GM21515 (cell line): Measurements from ENCODE around the gene TTC7B.

Experiments
- ATAC-seq: cut with Tn5 transposase; IDR thresholded peaks from one replicate; pipeline ENCODE4 v1.9.1; 2021; ENCODE audit not compliant: unreplicated experiment

The TTC7B gene

DNA sequence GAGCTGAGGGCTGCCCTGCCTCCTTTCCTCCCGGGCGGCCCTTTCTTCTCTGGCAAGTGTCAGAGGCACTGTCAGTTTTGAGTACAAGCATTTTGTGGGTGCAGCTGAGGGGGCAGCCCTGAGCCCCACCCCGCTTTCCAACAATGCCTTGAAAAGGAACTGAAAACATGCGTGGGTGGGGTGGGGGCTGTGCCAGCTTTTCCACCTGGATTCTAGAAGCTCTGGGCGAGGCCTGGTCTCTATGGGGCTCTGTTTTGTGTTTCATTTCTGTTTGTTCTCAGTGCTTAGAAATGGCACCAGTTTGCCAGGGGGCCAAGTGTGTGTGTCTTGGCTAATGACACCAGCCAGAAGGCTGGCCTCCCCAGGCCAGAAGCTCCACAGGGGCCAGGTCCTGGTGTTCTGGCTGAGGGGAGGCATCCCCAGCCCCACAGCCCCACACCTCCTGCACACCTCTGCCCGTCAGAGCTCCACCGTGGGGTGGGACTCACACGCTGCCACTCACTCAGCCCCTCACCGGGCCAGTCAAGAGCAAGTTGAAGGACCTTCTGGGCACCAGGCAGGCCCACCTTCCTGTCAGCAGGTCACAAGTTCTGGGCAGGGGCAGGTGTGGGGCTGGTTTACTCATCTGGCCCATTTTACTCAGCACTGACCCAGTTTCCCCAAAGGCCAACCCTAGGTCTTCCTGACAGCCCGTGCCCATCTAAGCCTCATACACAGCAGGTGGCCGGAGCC, 264.3 kb downstream of the TTC7B start:
- ATAC-seq = no peak

DNA sequence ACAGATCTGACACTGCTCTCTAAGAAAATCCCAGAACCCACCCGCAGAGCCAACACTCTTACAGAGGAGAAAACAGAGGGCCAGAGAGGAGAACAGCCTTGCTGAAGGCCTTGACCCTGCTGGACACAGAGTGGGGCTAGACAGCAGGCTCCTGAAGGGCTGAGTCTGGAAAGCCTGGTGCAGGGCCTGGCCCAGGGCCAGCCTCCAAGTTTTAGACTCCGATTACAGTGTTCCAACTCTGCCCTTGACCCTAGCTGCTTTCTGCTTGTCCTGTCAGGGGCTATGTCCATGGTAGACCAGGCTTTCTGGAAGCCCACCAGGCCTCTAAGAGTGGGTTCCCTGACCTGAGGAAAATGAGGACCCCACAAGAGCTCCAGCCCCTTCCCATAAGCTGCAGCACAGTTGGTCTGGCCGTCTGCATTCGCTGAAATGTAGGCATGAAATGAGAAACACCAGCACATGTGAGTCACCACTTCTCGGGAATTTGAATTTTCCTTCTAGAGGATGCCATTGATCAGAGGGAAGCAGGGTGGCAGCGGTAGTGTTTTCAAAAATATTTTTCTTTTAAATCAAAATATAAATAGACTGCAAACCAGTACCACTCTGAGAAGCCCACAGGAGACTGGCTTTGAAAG, 265.0 kb downstream of the TTC7B start:
- no peak for ATAC-seq

- ATAC-seq = no peak
These were observed 266.2 kb downstream of the TTC7B start for GRCh38 chr14:90549794-90550641.

DNA sequence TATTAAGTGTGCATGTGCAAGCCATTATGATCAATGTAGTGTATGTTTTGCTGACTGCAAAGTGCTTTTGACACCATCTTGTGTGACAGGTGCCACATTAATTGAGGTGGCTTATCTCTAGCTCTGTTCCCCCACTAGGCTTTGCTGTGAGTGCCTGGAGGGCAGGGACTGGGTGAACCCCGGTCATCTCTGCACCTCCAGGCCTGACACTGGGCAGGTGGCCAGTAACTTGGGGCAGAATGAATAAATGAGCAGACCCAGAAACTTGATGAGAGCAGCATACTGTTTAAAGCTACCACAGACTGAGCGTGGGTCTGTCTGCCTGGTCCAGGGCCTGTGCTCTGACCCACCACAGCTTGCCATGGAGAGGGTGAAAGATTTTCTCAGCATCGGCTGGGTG, 267.8 kb downstream of the TTC7B start:
- ATAC-seq = no peak

- ATAC-seq = no peak
These were observed 268.3 kb downstream of the TTC7B start for GRCh38 chr14:90547968-90548367.

DNA sequence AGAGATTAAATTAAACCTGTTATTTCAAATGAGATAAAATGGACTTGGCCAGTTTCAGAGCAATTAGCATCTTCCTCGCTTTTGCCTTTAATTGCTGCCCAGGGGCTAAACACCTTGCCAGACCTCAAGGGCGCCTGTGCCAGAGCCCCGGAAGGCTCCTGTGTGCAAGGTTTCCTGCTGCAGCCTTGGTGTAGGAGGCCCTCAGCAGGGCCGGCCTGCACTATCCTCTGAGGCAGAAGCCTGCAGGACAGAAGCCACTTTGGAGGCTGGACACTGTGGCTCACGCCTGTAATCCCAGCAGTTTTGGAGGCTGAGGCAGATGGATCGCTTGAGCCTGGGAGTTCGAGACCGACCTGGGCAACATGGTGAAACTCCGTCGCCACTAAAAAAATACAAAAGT, 269.0 kb downstream of the TTC7B start:
- ATAC-seq = no peak

DNA sequence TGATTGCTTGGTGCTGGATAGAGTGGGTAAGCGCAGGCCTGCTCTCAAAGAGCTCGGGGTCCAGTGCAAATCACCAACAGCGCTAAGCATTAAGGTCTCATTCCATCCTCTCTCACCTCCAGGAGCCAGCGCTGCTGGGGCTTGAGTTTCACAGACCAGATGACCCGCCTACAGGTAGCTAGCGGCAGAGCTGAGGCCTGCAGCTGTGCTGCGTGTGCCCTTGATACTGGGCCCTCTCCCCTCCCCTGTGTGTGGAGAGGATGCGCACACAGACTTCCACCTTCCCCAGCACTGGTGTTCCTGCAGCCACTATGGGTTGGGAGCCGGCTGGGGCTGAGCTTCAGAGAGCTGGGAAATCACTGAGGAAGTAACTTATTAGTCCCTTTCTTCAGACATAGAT, 269.5 kb downstream of the TTC7B start:
- no peak for ATAC-seq

- no peak for ATAC-seq
These were observed 270.1 kb downstream of the TTC7B start for GRCh38 chr14:90545966-90546751.

GRCh38 chr14:90545382-90545781, 270.8 kb downstream of the TTC7B start:
- ATAC-seq = no peak

GRCh38 chr14:90544971-90545370, 271.3 kb downstream of the TTC7B start:
- ATAC-seq = no peak

- ATAC-seq = no peak
These were observed 271.7 kb downstream of the TTC7B start for GRCh38 chr14:90544566-90544965.

DNA sequence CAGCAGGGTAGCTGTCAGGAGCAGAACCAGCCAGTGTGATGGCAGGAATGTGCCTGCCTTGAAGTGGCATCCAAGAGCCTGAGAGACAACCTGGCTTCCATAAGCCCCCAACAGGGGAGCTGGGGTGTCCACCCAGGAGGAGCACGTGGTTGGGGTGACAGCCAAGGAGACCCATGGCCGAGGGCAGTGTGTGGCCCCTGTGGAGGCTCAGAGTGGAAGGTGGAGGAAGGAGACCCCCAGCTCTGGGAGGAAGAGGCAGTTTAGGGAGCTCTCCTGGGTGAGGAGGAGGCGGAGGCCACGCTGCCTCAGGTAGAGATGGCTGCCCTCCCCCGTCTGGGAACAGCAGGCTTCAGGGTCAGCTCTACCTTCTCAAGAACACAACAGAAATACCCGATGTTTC, 272.4 kb downstream of the TTC7B start:
- no peak for ATAC-seq

GRCh38 chr14:90541076-90541634, 275.1 kb downstream of the TTC7B start:
- no peak for ATAC-seq

DNA sequence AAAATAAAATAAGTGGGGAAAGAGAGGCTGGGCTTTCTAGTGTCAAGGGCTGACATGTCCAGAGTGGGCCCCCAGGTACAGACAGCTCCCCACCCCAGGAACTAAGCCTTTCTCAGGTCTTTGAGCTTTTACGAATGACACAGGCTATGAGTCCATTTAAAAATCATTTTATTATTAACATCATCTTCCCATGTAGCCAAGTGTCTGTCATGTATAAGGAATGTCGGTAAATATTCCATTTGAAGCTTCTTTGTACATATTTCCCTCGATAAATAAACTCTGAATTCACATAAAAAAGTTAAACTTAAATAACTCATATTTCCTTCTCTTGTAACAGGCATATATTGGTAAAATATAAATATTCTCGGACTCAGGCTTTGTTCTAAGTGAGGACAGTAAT, 275.8 kb downstream of the TTC7B start:
- no peak for ATAC-seq

GRCh38 chr14:90539996-90540395, 276.2 kb downstream of the TTC7B start:
- no peak for ATAC-seq

GRCh38 chr14:90539496-90539775, 276.8 kb downstream of the TTC7B start:
- ATAC-seq = no peak

DNA sequence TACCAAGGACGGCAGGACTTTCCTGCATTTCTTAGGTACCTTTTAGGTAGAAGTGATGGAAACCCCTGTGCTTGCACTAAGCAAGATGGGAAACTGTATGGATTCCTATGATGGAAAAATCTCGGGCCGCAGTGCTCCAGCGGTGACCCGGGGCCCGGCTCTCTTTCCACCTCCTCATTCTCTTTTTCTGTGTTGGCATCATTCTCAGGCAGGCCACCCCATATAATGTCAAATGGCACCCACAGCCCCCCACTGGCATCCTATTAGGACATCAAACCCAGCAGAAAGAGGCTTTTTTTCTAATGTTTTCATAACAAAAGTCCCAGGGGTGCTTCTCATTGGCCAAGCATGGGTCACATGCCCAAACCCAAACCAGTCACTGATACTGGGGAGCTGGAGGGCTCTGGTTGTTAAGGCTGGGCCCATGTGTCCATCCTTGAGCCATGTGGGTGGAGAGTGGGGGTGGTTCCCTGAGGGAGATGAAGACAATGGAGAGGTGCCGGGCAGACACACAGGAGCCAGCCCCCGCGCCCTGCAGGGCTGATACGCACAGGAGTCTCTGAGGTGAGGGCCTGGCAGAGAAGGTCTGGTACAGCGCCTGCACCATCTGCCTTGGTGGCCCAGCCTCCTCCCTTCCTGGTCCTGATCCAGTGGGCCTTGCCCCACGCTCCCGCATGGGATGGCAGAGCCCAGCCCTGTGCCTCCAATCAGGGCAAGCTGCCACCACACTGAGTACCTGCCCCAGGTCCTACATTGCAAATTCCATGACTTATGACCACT, 277.3 kb downstream of the TTC7B start:
- ATAC-seq = no peak

DNA sequence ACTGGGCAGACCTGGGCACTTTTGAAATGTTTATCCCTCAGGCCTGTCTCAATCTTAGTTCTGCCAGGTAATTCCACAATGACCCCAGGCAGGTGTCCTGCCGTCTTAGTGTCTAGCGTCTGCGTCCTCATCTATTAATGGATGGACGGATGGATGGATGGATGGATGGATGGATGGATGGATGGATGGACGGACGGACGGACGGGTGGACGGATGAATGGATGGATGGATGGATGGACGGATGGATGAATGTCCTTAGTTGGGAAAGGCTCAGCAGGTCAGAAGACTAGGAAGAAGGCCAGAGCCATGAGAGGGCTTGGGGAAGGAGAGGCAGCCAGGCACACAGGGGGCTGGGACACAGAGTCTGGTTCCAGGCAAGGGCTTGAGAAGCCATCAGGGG, 278.1 kb downstream of the TTC7B start:
- ATAC-seq = no peak

DNA sequence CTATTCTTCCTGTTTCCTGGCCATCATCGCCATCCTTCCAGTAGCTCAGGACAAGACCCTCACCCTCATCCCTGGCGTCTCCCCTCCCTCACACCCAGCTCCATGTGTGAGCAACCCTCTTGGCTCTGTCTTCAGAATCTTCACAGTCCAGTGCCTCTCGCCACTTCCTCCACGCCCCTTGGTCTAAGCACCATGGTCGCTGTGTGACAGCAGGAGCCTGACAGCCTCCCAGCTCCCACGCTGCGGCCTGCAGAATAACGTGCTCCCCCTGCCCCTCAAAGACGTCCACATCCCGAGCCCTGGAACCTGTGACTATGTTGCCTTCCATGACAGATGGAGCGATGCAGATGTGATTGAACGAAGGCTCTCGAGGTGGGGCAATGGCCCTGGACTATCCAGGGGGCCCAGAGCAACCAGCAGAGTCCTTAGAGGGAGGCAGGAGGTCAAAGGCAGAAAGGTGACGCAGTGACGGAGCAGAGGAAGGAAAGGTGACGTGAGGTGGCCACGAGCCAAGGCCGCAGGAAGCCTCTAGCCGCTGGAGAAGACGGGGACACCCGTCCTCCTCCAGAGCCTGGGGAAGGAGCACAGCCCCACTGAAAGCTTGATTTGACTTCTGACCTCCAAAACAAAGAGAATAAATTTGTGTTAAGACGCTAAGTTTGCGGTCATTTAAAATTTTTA, 279.6 kb downstream of the TTC7B start:
- no peak for ATAC-seq

DNA sequence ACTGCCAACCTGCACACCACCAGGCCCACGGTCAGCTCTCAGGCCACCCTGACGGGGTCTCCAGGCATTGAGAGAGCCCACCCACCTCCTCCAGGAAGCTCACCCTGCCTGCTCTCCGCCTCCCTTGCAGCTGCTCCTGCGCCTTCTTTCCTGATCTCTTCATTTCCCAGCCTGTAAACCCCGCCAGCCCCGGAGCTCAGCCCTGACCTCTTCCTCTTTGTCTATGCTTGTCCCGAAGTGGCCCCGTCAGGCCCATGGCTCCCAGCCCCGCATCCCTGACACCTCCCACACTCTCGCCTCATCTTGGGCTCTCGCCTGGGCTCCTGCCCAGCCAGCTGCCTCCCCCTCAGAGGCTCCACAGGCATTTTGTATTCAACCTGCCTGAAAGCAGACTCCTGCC, 280.1 kb downstream of the TTC7B start:
- no peak for ATAC-seq
